H1 (cell line): Measurements from ENCODE around the gene RAB36. TPM values are rescaled to one million over a fixed set of nuclear protein-coding genes. Genes with fewer than 3 reads are reported as not detected.

ENCODE experiments used
- CEBPB ChIP-seq: IDR thresholded peaks from 2 replicates; pipeline ENCODE4 v1.6.1; 2012; ENCODE audit warnings: low read depth, low read length
- KDM1A ChIP-seq: fragments of 200-600, 300-600 bp; sonication (generic); IDR thresholded peaks from 2 replicates; pipeline ENCODE4 v1.7.1; 2016; ENCODE audit warnings: mild to moderate bottlenecking, low read length, borderline replicate concordance
- NANOG ChIP-seq: IDR thresholded peaks from 2 replicates; pipeline ENCODE4 v1.6.1; 2011; ENCODE audit warnings: low read length, low read depth, mild to moderate bottlenecking, inconsistent platforms; ENCODE audit not compliant: insufficient read depth, poor library complexity, severe bottlenecking
- SIN3A ChIP-seq, 2 experiments: IDR thresholded peaks in 1 of 2; conservative IDR thresholded peaks in 1 of 2; 2 replicates each; pipeline ENCODE4 v1.6.1; 2011 to 2012; ENCODE audit warnings: low read length in 2 of 2, improper control_type of control experiment in 1 of 2, low read depth in 1 of 2, mild to moderate bottlenecking in 1 of 2
- USF2 ChIP-seq: IDR thresholded peaks from 2 replicates; pipeline ENCODE4 v1.6.1; 2011; ENCODE audit warnings: low read length, improper control_type of control experiment
- ZNF274 ChIP-seq: IDR thresholded peaks from 2 replicates; pipeline ENCODE4 v1.7.0; 2012; ENCODE audit warnings: low read length, borderline replicate concordance; ENCODE audit errors: extremely low read depth
- polyA plus RNA-seq, 7 experiments: library from polyadenylated mRNA; depleted of rRNA in 3 of 7; stranded (reverse) in 5 of 7; unstranded in 2 of 7; fragments of >200 nt in 5 of 7; fragments of 200-250 nt in 2 of 7; gene quantifications; 1 replicate in 5 of 7; 2 replicates in 1 of 7; 4 replicates in 1 of 7; pipeline versions ENCODE4 v1.2.1 to v1.2.3, GENCODE V29; 2011 to 2013; ENCODE audit warnings: missing spikeins in 2 of 7, mixed read lengths in 2 of 7
- total RNA-seq: library from RNA; stranded (reverse); fragmentation: NEBNext Ultra II Directional; extraction: Animal tissue kit (Norgen Biotek cat#: 25700); gene quantifications from 2 replicates; pipeline ENCODE4 v1.2.1, GENCODE V29; 2021

Gene RAB36
- total and polyA plus RNA-seq, 2 of the 8 experiments (the other 6 are each of a cell fraction or from before 2014, with no cell fraction given) = 1.0 to 1.5 TPM

- TF ChIP-seq USF2 (no peak), CEBPB (no peak), KDM1A (no peak), NANOG (no peak), ZNF274 (no peak), SIN3A (conservative IDR thresholded peaks at IDR 0.05 in 1 of 2, IDR thresholded peaks at IDR 0.05 in 1 of 2; ENCODE audit: low read depth in 1 of 2, low read length in 2 of 2) (no peak)
These were observed 9.2 kb downstream of the RAB36 start (continued) for GRCh38 chr22:23154461-23154860.
